ENCODE results near the gene SCN4A.

SCN4A gene

GRCh38 chr17:64001763-64002529 is 29.2 kb upstream of the SCN4A start:
- DNase-seq, result no peak

GRCh38 chr17:64001091-64001579 is 28.4 kb upstream of the SCN4A start:
- DNase-seq, result no peak

DNA sequence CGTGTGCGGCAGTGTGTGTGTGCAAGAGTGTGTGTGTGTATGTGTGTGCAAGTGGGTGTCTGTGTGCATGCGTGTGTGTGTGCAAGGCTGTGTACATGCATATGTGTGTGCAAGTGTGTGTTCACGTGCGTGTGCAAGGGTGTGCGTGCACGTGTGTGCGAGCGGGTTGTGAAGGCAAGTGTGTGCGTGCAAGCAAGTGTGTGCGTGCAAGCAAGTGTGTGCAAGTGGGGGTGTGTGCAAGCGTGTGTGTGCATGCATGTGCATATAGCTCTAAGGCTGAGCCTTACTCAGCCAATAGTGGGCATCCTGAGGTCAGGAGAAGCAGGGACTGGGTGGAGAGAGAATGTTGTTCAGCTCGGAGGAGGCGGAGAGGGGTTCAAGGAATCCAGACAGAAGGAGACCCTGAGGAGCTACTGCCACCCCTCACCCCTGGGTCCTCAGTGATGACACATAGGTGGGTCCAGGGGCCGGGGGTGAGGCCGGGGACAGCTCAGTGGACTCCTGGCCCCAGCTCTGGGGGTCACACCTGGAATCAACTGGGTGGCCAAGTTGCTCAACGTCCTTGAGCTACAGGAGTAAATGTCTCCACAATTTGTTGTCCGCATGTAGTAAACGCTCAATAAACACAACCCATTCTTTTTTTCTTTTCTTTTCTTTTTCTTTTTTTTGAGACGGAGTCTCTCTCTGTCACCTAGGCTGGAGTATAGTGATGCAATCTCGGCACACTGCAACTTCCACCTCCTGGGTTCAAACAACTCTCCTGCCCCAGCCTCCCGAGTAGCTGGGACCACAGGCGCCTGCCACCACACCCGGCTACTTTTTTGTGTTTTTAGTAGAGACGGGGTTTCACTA is 27.2 kb upstream of the SCN4A start:
- DNase-seq, result no peak

DNA sequence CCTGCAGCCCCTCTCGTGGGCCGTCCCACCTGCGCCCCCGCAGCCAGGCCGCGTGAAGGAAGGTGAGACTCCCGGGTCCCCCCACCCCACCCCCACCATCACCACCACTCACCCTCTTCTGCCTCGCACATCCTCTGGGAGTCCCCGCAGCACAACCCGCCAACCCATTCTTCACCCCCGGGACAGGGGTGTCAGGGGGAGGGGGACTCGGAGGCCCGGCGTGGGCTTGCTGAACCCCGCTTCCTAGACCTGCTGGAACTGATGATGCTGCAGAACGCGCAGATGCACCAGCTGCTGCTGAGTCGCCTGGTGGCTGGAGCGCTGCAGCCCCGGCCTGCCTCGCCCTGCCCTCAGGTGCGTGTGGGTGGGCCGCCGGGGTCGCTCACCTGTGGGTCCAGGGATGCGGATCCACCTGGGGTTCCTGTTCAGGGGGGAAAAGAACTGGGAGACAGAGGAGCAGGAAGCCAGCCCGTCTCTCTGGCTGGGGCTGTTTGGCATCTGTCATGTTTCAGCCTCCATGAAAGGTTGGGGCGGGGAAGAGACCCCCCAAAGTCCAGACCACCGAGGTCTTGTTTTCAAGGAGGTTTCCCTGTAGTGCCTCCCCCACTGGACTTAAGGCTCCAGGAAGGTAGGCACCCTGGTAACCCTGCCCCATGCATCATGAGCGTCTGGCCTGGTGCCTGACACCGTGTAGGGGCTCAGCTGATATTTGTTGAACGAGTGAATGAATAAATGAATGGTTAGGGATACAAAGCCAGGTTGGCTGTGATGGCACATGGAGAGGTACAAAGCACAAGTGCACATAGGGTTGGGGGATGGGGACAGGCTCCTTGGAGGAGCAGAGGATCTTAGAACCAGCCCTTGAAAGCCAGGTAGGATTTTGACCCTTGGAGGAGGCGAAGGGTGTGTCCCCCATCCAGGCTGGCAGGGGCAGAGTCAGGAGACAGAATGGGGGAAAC is 26.3 kb upstream of the SCN4A start:
- no peak for DNase-seq

GRCh38 chr17:63998050-63998720 is 25.5 kb upstream of the SCN4A start, which contains the start of gene PRR29:
TSS of gene PRR29 (plus strand) at chr17:63998351. CDS start at chr17:63998365, 14 bp downstream.
- no peak for DNase-seq

DNA sequence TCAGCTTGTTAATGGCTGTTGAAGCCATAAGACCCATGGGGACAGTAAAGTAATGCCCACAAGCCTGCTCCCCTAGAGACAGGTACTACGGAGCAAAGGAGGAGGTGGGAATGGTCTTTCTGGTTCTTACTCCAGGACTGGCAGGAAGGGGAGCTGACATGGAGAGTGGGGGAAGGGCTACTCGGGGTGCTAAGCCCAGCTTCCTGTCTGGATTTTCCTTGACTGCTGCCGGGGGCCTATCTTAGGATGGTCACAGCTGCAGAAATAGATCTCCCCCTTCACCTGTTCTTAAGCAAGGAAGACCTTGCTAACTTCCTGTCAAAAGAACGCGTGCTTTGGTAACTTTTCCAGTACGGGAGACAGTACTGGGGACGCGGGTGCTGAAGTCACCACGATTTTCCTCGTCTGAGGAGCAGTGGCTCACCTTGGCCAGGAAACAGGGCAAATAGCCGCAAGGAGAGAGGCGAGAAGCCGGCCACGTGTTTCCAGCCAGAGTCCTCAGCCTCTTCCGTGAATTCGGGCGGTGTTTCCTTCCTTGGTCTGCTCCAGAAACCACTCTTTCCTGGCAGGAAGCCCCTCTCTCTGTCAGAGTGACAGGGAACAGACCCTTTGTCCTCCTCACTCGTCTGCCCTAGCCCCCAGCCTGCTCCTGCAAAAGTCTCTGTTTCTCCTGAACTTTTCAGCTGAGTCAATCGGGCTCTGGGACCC is 24.8 kb upstream of the SCN4A start:
- no peak for DNase-seq

DNA sequence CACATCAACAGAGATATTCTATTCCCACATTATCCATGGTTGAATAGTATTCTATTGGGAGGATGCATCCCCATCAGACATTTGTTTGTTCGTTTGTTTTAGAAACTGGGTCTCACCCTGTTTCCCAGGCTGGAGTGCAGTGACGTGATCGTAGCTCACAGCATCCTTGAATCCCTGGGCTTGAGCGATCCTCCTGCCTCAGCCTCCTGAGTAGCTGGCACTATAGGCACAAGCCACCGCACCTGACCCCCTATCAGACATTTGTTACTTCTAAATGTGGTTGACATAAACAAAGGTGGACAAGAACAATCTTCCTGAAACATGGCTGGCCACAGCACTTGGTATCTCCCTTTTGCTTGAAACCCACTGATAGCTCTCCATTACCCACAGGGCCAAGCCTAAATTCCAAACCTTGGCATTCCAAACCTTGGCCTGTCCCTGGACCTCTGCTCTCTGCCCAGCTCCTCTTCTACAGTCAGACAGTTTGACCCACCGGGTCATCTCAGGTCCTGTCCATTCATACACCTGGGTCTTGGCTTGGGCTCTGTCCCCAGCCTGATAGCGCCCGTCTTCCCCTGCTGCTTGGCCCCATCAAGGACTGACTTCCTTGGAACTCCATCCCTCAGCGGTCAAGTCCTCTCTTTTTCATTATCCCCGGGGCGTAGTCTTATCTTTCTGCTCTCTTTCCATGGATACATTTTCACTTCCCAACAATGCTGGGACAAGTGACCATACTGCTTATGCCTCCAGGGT is 23.9 kb upstream of the SCN4A start:
- DNase-seq, result no peak

DNA sequence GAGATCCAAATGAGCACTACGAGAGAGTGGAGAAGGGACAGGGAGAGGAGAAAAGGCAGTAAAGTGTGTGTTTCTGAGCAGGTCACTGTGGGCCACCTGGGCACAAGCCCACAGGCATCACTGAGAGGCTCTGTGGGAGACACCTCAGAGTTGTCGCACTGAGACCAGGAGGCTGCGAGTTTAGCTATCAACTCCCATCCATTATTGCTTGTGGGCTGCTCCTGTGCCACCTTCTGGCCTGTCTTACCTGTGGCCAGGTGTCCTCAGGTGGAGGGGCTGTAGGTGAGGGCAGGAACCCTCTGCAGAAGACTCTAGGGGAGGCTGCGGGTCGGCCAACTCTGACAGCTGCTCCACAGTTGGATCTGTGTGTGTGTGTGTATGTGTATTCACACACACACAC is 22.9 kb upstream of the SCN4A start:
- DNase-seq, result no peak

DNA sequence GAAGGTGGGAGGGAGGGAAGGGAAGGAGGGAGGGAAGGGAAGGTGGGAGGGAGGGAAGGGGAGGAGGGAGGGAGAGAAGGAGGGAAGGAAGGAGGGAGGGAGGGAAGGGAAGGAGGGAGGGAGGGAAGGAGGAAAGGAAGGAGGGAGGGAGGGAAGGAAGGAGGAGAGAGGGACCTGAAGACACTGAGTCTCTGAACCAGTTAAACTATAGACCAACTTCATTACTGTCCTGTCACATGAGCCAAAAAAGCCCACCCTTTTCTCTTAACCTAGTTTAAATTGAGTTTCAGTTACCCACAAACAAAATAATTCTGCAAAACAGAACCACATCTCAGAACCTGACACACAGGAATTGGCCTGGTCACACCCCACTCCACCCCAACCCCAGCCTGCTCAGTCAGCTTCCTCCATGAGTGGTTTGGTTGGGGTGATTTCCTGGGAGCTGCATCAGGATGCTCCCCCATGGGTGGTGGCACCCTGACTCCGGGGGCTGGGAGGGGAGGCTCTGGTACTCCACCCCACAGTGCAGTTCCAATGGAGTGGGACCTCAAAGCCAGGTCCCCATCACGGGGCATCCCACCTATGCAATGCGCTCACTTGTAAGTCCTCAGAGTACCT is 20.8 kb upstream of the SCN4A start:
- no peak for DNase-seq

- no peak for DNase-seq
These were observed 18.9 kb upstream of the SCN4A start for GRCh38 chr17:63991611-63992010.

GRCh38 chr17:63989622-63990345 is 17.1 kb upstream of the SCN4A start:
- DNase-seq, result no peak

- DNase-seq, result no peak
These were observed 16.3 kb upstream of the SCN4A start for GRCh38 chr17:63988741-63989621.

- DNase-seq, result no peak
These were observed 15.4 kb upstream of the SCN4A start for GRCh38 chr17:63988127-63988478.

GRCh38 chr17:63987221-63988126 is 14.8 kb upstream of the SCN4A start:
- DNase-seq, result no peak

- no peak for DNase-seq
These were observed 14.1 kb upstream of the SCN4A start for GRCh38 chr17:63986821-63987220.

- DNase-seq, result no peak
These were observed 12.8 kb upstream of the SCN4A start for GRCh38 chr17:63985387-63986140.

Data from NCI-H1417 treated with DMSO at 0.1 percent for 48 hours (cell line).